ENCODE measurements around the gene AURKAIP1. TPM values are rescaled to one million over a fixed set of nuclear protein-coding genes. Genes with fewer than 3 reads are reported as not detected.

The AURKAIP1 gene
- total and polyA plus RNA-seq, 12 donors, result 44.2 to 317 (median 161) TPM

DNA sequence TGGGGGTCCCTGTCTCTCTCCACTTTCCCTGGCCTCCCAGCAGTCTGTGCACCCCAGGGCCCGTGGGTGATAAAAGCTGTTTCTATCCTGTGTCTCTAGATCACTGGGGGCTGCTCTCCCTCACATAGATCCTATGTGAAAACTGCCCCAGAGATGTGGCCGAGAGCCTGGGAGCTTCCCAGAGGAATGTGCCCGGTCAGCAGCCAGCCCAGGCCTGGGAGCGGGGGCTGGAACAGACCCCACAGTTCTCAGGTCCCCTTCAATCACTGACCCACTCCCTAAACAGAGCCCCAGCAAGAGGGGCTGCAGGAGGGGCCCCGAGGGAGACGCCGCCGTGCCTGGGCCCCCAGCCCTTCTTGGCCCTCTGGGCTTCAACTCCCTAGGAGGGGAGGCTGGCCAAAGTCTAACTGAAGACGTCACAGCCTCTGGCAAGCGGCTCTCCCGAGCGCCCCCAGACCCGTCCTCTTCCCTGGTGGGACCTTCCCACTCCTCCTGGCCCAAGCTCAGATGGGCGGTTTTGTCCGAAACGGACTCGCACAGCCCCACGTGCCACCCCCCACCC, 17.1 kb downstream of the AURKAIP1 start:
- Histone ChIP-seq H3K27ac (peak overlapping the region in 3 of 5 donors; percentile 67 to 87 (median 72)), H3K4me3 (peak overlapping the region in 1 of 4 donors; percentile 51), H3K27me3 (peaks cover 20% of the 10 kb centered on the region), H3K36me3 (replicated peaks in 1 of 2) (no peaks in the 10 kb centered on the region), H3K9me3 (replicated peaks in 1 of 3) (no peaks in the 10 kb centered on the region), H3K4me1 (replicated peaks in 1 of 2) (peaks cover 0 to 4% of the 10 kb centered on the region in 2 donors)
- intact Hi-C loops (cut with DNase I), result no loop called here
- 30 to 45% (median 34%) methylated on average over 17 to 18 of the region's 18 CpGs; no CpG with 5 or more reads in 1 of the 4 donors for WGBS, 4 donors
- peak in 1 of 7 donors; percentile 12 for DNase-seq
- no peak for TF ChIP-seq POLR2A (IDR thresholded peaks at IDR 0.05)

DNA sequence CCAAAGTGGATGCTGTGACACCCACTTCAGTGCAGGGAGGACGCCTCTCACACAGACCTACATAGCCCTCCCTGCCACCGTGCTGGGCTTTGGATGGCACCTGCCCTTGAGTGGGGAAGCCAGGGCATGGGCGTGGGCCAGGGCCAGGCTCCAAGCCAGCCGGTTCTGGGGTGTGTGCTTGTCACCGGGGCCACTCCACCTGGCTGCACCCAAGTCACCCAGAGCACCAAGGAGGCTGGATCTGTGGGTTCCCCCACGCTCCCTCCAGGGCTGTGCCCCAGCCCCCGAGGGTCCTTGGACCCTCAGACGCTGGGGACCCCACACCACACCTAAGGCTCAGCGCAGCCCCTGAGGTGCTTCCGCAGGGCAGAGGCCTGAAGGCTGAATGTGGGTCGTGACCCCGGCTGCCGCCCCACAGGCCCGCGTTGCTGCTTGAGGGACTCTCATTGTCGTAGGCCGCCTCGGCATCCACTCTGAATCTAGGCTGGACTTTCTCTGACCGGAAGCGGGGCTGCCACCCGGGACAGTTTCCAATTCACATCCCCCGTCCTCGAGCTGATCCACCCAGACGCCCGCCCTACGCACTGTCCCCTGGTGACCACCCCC, 18.1 kb downstream of the AURKAIP1 start:
- Histone ChIP-seq H3K4me3 (peak overlapping the region in 1 of 4 donors; percentile 51), H3K27me3 (peaks cover 20% of the 10 kb centered on the region), H3K4me1 (replicated peaks in 1 of 2) (peaks cover 0 to 4% of the 10 kb centered on the region in 2 donors), H3K9me3 (replicated peaks in 1 of 3) (no peaks in the 10 kb centered on the region), H3K27ac (peak overlapping the region in 3 of 5 donors; percentile 19 to 87 (median 72)), H3K36me3 (replicated peaks in 1 of 2) (no peaks in the 10 kb centered on the region)
- intact Hi-C loops (cut with DNase I), result no loop called here
- no peak for TF ChIP-seq POLR2A (IDR thresholded peaks at IDR 0.05)
- TF ChIP-seq, protein P1, sequence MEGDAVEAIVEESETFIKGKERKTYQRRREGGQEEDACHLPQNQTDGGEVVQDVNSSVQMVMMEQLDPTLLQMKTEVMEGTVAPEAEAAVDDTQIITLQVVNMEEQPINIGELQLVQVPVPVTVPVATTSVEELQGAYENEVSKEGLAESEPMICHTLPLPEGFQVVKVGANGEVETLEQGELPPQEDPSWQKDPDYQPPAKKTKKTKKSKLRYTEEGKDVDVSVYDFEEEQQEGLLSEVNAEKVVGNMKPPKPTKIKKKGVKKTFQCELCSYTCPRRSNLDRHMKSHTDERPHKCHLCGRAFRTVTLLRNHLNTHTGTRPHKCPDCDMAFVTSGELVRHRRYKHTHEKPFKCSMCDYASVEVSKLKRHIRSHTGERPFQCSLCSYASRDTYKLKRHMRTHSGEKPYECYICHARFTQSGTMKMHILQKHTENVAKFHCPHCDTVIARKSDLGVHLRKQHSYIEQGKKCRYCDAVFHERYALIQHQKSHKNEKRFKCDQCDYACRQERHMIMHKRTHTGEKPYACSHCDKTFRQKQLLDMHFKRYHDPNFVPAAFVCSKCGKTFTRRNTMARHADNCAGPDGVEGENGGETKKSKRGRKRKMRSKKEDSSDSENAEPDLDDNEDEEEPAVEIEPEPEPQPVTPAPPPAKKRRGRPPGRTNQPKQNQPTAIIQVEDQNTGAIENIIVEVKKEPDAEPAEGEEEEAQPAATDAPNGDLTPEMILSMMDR (IDR thresholded peaks at IDR 0.05), result no peak
- DNase-seq, result peak in 3 of 7 donors; percentile 9 to 24 (median 19)
- 25 to 53% (median 50%) methylated on average over 5 to 26 of the region's 26 CpGs; no CpG with 5 or more reads in 1 of the 4 donors for WGBS, 4 donors

DNA sequence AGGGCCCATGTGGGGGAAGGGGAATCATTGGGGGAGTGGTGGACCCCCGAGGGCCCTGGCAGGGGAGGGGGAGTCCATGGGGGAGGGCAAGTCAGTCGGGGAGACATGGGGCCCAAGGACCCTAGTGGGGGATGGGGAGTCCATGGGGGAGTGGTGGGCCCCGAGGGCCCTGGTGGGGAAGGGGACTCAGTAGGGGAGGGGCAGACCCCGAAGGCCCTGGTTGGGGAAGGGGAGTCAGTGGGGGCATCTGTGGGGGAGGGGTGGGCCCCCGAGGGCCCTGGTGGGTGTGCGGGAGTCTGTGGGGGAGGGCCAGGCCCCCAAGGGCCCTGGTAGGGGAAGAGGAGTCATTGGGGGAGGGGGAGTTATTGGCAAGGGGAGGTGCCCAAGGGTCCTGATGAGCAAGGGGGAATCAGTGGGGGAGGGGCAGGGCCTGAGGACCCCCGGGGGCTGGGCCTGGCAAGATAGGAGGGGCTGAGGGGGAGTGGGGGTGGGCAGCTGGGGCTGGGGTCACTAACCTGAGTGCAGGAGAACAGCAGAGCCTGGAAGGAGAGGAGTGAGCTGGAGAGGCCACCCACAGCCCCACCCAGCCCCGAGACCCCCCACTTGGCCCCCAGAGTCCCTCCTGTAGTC, 18.7 kb downstream of the AURKAIP1 start:
- peak in 3 of 7 donors; percentile 1 to 12 (median 7) for DNase-seq
- H3K27me3 ChIP-seq, result peaks cover 20% of the 10 kb centered on the region
- peak overlapping the region in 1 of 4 donors; percentile 51 for H3K4me3 ChIP-seq
- no peaks in the 10 kb centered on the region for H3K36me3 ChIP-seq (replicated peaks in 1 of 2)
- no peak for TF ChIP-seq POLR2A (IDR thresholded peaks at IDR 0.05)
- TF ChIP-seq, protein P1 (IDR thresholded peaks at IDR 0.05), result no peak
- peak overlapping the region in 1 of 5 donors; percentile 87 for H3K27ac ChIP-seq
- no peaks in the 10 kb centered on the region for H3K9me3 ChIP-seq (replicated peaks in 1 of 3)
- intact Hi-C loops (cut with DNase I), result no loop called here
- 26 to 33% (median 32%) methylated on average over 1 to 8 of the region's 8 CpGs; no CpG with 5 or more reads in 1 of the 4 donors for WGBS, 4 donors
- peaks cover 4 to 5% of the 10 kb centered on the region in 2 donors for H3K4me1 ChIP-seq (replicated peaks in 1 of 2)

DNA sequence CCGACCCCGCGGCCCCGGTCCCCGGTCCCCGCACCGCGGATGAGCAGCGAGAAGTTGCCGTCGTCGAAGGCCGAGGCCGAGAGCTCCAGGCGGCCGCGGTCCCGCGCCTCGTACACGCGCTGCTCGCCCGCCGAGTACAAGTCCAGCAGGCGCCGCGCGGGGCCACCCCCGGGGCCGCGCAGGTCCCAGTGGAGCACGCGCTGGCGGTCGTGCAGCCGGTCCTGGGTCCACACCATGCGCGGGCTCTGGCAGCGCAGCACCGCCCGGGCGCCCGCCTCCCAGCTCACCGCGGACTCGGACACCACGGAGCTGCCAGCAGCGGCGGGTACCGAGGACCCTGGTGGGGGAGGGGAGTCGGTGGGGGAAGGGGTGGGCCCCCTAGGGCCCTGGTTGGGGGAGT, 19.6 kb downstream of the AURKAIP1 start:
- TF ChIP-seq, protein P1 (IDR thresholded peaks at IDR 0.05), result no peak
- TF ChIP-seq POLR2A (IDR thresholded peaks at IDR 0.05), result no peak
- H3K27ac ChIP-seq, result peak overlapping the region in 1 of 5 donors; percentile 87
- peak in 3 of 7 donors; percentile 21 to 59 (median 24) for DNase-seq
- 1 to 16% (median 4%) methylated on average over 11 to 52 of the region's 52 CpGs; no CpG with 5 or more reads in 1 of the 4 donors for WGBS, 4 donors
- H3K4me3 ChIP-seq, result peak overlapping the region in 1 of 4 donors; percentile 41
- H3K4me1 ChIP-seq (replicated peaks in 1 of 2), result peaks cover 4 to 5% of the 10 kb centered on the region in 2 donors
- H3K36me3 ChIP-seq (replicated peaks in 1 of 2), result no peaks in the 10 kb centered on the region
- no peaks in the 10 kb centered on the region for H3K9me3 ChIP-seq (replicated peaks in 1 of 3)
- intact Hi-C loops (cut with DNase I), result no loop called here
- H3K27me3 ChIP-seq, result peaks cover 20% of the 10 kb centered on the region
